22Rv1 (cell line): ENCODE results near the gene CDKAL1.

Experiments used
- CTCF ChIP-seq: fragments of 450-650 bp; IDR thresholded peaks from 2 replicates; pipeline ENCODE4 v1.5.1; 2017; ENCODE audit warnings: mild to moderate bottlenecking
- ZFX ChIP-seq: fragments of 450-650 bp; IDR thresholded peaks from 2 replicates; pipeline ENCODE4 v1.6.1; 2017; ENCODE audit warnings: antibody characterized with exemption, borderline replicate concordance

GRCh38 chr6:21024616-21025015 is 490.4 kb downstream of the CDKAL1 start:
- TF ChIP-seq CTCF (no peak), ZFX (no peak)
